Cerebellar nuclear complex (tissue), 1 donor: Measurements from ENCODE around the gene PACS1.
"Not testable (repeated sequence)": the region's sequence is repeated elsewhere in the genome, so short reads cannot be mapped to it uniquely, and the experiment has no call there.

ENCODE experiments used
- DNase-seq, 2 experiments: peaks; one replicate each; lab custom pipeline; 2025; lab: John Stamatoyannopoulos, UW

The PACS1 gene

DNA sequence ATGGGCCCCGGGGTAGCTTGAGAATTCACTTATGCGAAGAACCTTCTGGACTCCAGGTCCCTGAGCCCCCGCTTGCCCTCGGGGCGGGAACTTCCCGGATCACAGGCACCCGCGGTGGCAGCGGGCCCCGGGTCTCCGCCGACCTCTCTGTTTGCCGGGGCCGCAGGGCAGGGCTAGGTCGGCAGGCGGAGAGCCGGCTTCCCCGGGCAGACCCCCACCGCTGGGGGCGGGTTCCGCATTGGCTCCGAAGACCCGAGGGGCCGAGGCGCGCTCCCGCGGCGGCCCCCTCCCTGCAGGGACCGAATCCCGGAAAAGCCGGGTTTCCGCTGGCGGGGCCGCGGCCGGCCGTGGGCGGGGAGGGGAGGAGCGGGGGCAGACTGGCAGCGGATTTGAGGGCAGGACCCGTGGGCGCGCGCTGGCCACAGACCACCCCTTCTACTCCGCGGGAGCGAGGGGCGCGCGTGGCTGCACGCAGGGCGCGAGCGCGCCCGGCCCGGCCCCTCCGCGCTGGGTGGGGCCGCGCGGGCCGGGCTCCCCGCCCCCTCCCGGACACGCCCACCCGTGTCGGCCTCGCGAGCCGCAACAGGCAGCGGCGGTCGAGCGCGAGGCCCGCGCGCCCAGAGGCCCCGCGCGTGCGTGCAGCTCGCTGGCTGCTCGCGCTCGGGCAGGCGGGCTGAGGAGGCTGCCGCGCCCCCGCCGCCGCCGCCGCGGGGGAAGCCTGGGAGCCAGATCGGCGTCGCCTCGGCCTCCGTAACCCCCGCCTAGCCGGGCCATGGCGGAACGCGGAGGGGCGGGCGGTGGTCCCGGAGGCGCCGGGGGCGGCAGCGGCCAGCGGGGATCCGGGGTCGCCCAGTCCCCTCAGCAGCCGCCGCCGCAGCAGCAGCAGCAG lies at the start of gene PACS1:
TSS of gene PACS1 (plus strand) at position 558 of the 889 bp plus-strand sequence. CDS start at position 773, 215 bp downstream.
- DNase-seq = no peak

DNA sequence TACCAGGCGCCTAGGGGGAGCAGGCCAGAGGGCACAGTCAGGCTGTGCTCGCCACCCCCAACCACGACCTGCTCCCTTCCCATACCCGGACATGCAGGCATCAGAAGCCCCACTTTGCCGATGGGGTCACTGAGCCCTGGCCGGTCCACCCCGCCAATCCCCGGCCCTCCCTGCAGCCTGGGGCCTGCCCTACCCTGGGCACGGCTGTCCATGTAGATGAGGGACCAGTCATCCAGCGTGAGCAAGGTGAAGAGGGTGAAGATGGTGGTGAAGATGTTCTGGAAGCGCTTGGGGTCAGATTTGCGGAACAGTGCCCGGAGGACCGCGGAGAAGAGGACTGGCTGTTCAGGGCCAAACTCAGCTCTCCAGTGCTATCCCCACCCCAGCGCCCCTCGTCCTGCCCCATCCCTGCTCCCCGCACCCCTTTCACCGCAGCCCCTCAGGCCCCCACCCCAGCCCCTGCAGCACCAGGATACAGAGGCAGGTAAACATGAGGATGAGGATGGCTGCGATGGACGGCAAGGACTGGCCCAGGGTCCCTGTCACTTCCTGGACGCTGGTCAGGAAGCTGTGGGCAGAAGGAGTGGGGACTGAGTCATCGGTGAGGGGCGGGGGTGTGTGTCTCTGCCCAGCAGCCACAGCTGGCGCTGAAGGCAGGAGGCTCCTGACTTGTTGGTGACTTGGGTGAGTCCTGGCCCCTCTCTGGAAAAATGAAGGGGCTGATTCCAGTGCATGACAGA lies 49.3 kb upstream of the PACS1 start:
- DNase-seq = no peak

DNA sequence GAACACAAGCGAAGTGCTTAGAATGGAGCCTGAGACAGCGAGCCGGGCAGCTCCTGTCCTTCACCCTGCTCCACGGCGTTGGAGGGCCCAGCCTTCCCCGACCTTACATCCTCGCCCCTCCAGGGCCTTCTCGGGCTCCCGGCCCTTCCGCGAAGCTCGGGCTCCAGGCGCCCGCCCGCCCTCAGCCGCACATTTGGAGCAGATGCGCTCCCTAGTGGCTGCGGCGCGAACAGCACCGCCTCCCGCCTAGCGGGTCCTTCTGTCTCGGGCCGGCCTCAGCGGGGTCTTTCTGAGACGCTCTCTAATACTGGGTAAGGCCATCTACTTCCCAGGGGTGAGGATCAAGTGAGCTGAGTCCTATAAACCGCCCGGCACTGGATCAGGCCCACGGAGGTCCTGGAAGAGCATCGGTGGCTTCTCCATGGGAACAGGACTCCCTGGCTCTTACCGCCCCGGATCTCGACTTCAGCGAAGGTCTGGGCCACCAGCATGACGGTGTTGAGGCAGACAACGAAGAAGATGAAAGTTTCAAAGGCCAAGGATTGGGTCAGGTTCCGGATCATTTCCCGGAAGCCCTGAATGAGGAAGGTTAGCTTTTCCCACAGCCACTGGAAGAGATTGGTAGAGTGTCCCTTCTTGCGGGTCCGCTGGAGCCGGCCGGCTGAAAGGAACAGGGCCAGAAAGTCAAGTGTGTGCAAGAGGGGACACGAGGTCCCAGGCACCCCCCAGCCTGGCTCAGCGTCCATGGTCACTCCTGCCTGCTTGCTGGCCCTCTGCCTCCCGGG lies 47.5 kb upstream of the PACS1 start:
- DNase-seq = no peak

DNA sequence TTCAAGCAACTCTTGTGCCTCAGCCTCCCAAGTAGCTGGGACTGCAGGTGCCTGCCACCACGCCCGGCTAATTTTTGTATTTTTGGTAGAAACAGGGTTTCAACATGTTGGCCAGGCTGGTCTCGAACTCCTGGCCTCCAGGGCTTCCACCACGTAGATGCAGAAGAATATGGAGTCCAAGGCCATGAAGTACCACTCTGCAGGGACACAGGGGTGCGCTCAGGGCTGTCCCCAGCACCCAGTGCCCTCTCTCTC lies 47.0 kb upstream of the PACS1 start:
- not testable (repeated sequence) for DNase-seq

DNA sequence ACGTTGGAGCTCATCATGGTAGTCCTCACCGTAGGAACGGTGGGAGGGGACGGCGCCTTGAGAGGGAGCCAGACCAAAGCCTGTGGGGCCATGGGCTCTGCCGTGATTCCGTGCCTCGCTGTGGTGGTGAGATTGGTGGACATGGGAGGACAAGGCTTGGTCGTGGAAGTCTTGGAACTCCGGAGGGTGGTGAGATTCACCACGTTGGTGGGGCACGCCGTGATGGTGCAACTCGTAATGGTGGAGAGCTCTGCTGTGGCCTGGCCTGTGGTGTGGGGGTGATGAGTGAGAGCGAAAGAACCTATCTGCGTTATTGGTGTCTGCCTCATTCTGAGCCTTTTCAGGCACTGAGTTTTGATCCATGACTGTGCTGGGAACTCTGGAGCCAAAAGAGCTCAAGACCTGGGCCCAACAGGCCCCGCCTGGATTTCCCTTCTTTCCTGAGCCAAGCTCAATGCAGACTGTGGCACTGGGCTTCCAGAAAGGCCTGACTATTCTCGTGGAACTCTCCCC lies 44.0 kb upstream of the PACS1 start, which contains the start of gene CATSPER1:
TSS of gene CATSPER1 (minus strand) at position 463 of the 513 bp plus-strand sequence. CDS start at position 363, 100 bp downstream.
- no peak for DNase-seq

DNA sequence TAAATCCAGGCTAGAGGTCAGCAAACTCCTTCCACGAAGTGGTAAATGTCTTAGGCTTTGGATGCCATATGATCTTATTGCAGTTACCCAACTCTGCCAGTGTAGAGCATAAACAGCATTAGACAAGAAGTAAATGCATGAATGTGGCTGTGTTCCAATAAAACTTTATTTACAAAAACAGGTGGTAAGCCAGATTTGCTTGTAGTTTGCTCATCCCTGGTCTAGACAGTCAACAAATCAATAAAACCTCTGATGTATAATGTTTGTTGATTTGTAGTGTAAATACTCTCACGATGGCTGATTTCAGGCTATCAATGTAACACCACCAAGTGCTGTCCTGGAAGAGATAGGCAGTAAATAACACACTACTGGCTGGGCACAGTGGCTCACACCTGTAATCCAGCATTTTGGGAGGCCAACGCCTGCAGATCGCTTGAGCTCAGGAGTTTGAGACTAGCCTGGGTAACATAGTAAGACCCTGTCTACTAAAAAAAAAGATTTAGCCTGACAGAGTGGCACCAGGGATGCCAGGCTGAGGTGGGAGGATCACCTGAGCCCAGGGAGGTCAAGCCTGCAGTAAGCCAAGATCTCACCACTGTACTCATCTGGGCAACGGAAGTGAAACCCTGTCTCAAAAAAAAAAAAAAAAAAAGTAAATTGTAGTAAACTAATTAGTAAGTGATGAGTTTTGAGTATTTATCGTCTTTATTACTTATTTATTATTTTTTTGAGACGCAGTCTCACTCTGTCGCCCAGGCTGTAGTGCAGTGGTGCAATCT lies 36.9 kb upstream of the PACS1 start:
- DNase-seq = no peak

DNA sequence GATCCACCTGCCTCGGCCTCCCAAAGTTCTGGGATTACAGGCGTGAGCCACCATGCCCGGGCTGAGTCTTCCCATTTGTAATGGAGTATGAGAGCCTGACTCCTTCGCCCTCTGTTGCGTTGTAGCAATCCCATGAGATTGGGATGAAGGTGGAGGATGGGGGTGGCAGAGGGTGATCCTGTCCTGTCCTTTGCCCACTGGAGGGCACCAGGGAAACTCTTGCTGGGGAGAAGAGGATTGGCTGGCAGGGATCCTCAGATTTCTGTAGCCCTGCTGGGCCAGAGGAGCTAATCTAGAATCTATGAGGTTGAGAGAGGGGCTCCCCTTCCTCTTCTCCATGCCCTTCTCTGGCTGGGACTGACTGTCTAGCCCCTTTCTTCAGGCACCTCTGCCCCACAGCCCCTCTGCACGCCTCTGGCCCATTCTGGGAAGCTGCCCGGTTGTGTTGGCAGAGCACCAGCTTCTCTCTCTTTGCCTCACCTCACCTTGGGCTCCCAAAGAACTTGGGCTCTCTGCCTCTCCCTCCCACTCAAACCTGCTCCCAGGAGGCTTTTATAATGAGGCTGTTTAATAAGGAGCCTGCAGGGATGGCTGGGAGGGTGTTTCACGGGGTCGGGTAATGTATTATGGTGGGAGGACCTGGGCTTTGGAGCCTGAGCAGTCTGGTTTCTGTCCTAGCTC lies 34.3 kb upstream of the PACS1 start:
- DNase-seq = no peak

DNA sequence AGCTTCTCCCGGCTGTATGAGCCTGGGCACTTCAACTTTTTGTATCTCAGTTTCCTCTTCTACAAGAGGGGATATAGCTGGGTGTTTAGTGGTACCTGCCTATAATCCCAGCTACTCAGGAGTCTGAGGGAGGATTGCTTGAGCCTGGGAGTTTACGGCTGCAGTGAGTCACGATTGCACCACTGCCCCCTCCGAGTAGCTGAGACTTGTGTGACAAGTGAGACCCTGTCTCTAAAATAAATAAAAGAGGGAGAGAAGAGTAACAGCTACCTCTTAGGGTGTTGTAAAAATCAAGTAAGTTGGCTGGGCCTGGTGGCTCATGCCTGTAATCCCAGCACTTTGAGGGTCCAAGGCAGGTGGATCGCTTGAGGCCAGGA lies 33.8 kb upstream of the PACS1 start:
- DNase-seq = no peak

DNA sequence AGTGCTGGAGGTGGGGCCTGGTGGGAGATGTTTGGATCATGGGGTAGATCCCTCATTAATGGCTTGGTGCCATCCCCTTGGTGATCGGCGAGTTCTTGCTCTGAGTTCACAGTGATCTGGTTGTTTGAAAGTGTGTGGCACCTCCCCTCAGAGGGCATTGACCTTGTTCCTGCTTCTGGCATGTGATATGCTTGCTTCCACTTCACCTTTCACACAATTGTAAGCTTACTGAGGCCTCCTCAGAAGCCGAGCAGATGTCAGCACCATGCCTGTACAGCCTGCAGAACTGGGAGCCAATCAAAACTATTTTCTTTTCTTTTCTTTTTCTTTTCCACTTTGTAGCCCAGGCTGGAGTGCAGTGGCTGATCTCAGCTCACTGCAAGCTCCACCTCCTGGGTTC lies 32.7 kb upstream of the PACS1 start:
- DNase-seq = no peak

DNA sequence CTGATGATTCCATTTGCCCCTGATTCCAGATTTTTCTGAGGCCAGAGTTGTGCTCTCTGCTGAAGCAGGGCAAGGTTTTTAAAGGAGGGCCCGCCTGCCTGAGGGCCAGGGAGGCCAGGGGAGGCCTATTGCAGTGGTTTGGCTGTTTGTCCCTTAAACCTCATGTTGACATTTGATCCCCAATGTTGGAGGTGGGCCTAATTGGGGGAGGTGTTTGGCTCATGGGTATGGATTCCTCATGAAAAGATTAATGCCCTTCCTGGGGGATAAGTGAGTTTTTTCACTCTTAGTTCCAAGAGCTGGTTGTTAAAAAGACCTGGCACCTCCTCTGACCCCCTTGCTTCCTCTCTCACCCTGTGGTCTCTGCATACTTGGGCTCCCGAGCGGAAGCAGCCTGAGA lies 30.3 kb upstream of the PACS1 start:
- DNase-seq = no peak

DNA sequence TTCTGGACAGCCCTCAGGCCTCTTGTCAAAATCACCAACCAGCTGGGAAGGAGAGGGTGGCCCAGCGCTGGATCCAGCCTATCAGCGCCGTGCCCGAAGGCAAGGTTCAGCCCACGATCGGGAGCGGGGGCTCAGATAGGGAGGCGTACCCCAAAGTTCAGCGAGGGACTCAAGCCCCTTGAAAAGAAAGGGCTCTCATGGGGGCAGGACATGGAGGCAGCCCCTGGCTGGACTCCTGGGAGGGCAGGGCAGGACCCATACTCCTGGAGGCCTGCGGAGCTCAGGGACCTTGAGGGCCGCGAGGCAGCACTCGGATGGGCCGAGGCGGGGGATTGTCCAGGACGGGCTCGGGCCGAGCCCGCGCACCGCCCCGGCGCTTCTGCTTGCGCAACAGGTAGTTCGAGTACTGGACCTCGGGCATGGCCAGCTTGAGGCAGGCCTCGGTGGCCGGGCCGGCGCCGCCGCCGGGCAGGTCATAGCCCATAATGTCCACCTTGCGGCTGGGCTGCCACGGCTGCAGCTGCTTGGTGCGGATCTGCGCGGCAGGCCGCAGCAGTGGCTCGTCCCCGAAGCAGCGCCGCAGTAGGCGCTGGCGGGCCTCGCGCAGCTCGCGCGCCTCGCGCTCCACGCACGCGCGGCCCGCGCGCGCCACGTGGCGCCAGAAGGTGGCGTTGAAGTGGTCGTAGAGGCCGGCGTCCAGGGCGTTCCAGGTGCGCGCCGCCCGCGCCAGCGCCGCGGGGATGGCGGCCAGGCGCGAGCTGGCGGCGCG lies 27.7 kb upstream of the PACS1 start:
- no peak for DNase-seq

DNA sequence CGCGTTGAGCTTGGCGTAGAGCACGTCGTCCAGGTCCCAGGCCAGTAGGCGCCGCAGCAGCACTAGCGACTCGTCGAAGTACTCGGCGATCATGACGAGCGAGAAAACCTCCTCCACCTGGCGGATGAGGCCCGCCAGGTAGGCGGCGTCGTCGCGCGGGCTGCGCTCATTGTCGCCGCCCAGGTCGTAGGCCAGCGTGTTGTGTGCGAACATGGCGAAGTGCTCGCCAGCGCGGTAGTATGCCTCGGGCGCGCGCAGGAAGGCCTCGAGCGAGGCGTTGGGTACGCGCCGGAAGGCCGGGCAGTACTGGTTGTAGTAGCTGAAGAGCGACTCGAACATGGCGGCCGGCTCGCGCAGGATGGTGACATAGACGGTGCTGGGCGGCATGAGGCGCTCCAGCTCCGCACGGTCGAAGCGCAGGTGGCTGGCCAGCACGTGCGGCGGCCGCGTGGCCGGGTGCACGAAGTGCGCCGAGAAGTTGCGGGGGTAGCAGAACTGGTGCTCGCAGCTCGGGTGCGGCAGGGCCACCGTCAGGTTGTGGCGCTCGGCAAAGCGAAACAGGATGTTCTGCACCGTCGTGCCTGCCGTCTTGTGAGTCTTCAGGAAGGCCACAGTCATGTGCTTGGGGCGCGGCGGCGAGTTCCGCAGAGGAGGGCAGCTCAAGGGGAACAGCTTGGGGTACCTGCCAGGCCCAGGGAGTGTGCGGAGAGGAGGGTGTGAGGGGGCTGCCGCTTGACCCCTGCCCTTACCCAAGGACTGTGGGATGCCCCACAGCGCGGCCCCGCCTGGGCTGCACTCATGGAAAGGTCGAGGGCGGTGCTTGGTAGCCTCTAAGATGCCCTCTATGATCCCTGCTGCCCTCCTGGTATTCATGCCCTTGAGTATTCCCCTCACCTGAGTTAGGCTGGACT lies 26.8 kb upstream of the PACS1 start:
- no peak for DNase-seq

DNA sequence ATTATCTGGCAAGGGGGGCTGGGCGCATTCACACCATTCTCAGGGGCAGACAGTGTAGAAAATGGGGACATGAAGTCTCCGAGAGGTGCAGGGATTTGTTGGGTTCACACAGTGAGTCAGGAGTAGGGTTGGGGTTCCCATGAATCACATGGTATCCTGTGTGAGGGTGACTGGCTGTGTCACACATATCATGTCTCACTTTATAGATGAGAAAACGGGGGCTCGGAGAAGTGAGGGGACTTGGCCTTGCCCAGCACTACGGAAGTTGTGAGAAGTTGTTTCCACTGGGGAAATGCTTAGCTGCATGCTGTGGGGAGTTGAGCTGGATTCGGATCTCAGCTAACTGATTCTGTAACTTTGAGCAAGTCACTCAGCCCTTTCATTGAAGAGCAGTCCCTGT lies 25.3 kb upstream of the PACS1 start:
- DNase-seq = no peak

DNA sequence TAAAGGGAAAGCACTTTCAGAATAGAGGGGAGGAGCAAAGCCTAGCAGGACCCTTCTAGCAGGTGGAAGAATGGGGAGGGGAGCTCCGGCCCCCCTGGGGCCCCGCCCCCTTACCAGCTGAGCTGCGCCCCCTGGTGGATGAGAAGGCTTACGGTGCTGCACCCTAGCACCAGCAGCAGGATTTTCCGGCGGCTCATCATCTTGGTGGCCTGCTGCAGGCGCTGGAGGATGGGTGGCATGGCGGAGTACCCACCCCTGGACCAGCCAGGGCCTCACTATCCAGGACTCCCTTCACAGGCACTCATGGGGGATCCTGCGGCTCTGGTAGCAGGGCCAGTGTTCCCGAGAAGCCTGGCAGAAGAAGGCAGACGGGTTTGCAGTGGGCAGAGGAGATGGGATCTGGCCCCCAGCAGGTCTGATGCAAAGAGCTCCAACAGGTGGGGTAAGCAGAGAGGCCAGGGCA lies 24.9 kb upstream of the PACS1 start:
- no peak for DNase-seq

DNA sequence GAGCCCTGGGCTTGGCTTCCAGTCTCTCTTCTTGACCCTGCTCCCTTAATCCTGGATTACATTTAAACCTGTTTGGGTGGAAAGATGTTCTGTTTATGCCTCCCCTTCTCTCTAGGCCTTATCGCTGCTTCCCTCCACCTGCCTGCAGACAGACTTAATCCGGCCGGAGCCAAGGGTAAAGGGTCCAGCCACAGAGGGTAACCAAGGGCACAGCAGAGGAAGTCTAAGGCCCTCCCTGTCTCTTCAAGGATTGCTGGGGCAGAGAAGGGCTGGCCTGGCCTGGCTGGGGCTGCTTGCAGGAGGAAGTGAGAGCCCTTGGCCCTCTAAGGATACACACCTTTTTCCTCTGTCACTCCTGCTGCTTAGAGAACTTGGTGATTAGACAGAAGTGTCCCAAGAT lies 23.2 kb upstream of the PACS1 start:
- DNase-seq = no peak

DNA sequence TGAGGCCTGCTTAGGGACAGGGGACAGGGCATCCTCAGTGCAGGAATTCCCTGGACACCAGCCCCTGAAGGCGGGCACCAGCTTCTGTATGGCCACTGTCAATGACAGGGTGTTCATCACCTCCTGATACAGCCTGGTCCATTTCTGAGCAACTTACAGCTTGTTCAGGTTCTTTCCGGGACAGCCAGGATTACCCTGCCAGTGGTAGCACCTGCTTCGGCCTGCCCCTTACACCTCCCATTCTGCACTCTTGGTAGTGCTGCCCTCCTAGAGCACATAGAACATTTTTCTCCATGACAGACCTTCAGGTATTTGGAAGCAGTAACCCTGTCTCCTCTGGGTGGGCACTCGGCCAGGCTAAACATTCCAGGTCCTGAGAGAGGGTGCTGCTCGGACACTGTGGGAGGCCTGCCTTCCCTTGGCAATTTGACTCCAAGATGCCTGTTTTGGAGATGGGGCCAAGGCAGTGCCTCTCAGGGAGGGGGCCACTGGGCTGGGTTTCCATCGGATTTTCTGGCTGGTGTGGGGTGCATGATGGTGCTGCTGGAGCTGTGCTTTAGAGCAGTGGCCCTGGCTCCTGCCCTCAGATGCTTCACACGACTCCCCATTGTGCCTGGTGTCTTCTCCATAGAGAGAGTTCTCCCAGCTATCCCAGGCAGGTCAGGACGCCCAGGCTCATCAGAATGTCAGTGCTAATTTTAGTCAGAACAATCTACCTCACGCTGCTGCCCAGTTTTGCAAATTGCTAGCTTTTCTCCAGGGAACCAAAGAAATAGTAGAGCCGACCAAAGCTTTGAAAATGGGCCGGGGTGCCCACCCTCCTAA lies 22.3 kb upstream of the PACS1 start:
- no peak for DNase-seq

DNA sequence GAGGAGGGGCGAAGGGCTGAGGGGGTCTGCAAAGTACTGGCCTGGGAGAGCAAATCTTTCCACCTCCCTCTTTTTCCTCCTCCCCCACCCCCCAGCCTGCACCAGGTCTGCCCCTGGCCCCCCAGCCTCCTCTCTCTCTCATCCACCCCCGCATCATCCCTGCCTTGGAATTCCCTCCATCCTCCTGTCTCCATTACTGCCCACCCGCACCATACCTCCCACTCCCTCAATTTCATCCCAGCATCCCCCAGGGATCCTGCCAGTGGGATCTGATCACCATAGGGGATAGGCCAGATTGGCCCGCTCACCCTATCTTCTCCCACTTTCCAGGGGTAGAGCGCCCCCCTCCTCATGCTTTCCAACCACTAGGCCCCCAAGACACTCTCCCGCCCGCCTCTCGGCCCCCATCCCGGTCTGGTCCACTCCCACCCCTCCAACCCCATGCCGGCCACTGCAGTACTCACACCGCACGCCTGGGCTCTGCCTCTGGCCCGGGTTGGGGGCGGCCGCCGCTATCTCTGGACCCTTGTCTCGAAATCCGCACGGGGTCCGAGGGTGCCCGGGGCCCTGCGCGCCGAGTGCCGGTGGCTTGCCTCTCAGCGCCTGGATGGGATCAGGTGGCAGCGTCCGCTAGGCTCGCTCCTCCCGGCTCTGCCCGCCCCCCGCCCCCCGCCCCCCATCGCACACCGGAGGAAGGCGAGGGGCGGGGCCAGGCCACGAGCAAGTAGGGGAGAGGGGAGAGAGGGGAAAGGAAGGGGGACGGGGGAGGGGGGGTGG lies 21.3 kb upstream of the PACS1 start, which contains the start of gene GAL3ST3:
TSS of gene GAL3ST3 (minus strand) at position 615 of the 777 bp plus-strand sequence. CDS start 3,746 bp downstream, outside the sequence.
- no peak for DNase-seq
